HG02885 (cell line): ENCODE results near the gene MAVS.

Source experiments
- ATAC-seq: cut with Tn5 transposase; IDR thresholded peaks from one replicate; pipeline ENCODE4 v1.9.1; 2021; ENCODE audit warnings: mild to moderate bottlenecking; ENCODE audit not compliant: unreplicated experiment, poor library complexity

MAVS gene

GRCh38 chr20:3846740-3847428 is at the start of gene MAVS:
TSS of gene MAVS (plus strand) at chr20:3846834. CDS start at chr20:3854625, 7,791 bp downstream.
- ATAC-seq: peak; percentile 92

GRCh38 chr20:3797226-3797545 is 49.4 kb upstream of the MAVS start:
- ATAC-seq: no peak

- no peak for ATAC-seq
Observed at GRCh38 chr20:3797592-3798372, 48.9 kb upstream of the MAVS start.

GRCh38 chr20:3798373-3798768 is 48.3 kb upstream of the MAVS start:
- ATAC-seq: no peak

DNA sequence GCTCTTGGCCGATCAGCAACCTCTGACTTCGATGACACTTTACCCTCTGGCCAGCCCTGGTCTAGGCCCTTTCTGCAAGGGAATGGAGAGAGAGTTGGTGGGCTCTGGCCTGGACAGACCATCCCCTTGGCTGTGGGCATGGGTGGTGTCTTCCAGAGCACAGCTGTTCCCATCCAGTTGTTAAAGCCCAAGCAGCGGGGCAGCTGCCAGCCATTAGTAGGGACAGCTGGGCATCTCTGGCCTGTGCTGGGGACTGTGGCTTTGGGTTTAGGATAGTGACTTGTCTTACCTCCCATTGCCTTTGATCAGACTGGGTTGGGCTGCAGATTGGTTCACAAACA is 47.8 kb upstream of the MAVS start:
- ATAC-seq: no peak

DNA sequence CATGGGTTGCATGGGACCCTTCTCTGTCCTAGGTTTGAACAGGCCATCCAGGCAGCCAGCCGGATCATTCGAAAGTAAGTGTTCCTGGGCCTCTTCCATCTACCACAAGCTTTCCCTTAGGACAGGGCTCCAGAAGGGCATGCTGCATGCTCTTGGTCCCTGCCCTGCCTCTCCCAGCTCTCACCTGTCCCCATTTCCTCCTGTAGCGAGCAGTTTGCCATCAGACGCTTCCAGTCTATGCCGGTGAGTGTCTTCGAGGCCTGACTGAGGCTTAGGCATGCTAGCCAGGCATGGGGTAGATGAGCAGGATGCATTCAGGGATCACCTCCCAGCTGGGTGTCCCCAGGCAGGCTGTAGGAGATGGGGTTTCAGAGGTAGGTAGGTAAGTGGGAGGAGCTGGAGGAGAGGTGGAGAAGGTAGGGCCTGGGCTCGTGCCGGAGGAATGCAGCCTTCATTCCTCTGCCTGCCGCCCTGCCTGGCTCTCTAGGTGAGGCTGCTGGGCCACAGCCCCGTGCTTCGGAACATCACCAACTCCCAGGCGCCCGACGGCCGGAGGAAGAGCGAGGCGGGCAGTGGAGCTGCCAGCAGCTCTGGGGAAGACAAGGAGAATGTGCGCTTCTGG is 46.3 kb upstream of the MAVS start:
- no peak for ATAC-seq

DNA sequence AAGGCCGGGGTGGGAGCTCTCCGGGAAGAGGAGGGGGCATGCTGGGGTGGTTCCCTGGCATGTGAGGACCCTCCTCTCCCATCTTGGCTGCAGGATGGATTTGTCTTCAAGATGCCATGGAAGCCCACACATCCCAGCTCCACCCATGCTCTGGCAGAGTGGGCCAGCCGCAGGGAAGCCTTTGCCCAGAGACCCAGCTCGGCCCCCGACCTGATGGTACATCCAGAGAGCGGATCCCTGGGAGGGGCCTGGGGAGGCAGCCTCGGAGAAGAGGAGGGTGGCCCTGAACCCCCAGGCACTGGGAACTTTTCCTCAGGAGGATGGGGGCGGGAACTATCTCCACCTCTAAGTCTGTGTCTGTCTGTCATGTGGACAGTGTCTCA is 45.8 kb upstream of the MAVS start:
- ATAC-seq: no peak

DNA sequence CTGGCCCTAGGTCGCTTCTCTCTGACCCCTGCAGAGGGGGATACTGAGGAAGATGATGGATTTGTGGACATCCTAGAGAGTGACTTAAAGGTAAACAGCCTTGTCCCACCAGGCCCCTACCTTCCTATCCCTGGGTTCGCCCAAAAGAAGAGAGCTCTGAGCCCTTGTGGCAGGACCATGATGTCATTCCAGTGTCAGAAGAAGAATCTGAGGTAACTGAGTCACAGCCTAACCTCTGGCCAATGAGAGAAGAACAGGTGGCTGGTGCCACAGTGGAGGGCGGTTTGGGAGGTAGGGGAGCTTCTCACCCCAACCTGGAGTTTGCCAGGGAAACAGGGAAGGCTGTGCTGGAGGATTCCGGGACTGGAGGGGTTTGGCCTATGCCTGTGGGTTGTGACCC is 45.3 kb upstream of the MAVS start:
- ATAC-seq: no peak

GRCh38 chr20:3801846-3802245 is 44.8 kb upstream of the MAVS start:
- ATAC-seq: no peak

GRCh38 chr20:3802524-3803239 is 44.0 kb upstream of the MAVS start:
- no peak for ATAC-seq

GRCh38 chr20:3803289-3803688 is 43.3 kb upstream of the MAVS start:
- no peak for ATAC-seq

DNA sequence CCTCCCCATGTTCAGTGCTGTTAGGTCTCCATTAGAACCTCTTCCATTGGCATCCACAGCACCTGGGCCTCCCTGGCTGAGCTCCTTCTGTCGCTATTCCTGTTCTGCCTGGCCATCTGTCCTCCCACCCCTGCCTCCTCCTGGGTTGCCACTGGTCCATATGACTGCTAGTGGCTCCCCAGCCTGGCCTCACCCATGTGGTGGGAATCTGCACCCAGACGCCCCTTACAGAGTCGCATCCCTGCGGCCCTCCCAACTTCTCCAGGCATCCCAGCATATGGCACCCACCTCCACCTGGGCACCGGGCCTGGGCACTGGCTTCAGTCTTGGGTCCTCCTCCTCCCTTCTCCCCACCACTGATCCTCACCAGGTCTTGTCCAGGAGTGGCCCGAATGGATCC is 42.8 kb upstream of the MAVS start:
- no peak for ATAC-seq

- no peak for ATAC-seq
Observed at GRCh38 chr20:3804254-3804751, 42.3 kb upstream of the MAVS start.

DNA sequence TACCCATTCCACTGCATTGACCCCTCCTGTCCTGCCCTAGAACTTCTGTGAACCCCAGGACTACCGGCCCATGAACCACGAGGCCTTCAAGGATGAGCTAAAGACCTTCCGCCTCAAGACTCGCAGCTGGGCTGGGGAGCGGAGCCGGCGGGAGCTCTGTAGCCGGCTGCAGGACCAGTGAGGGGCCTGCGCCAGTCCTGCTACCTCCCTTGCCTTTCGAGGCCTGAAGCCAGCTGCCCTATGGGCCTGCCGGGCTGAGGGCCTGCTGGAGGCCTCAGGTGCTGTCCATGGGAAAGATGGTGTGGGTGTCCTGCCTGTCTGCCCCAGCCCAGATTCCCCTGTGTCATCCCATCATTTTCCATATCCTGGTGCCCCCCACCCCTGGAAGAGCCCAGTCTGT is 41.9 kb upstream of the MAVS start:
- ATAC-seq: no peak

DNA sequence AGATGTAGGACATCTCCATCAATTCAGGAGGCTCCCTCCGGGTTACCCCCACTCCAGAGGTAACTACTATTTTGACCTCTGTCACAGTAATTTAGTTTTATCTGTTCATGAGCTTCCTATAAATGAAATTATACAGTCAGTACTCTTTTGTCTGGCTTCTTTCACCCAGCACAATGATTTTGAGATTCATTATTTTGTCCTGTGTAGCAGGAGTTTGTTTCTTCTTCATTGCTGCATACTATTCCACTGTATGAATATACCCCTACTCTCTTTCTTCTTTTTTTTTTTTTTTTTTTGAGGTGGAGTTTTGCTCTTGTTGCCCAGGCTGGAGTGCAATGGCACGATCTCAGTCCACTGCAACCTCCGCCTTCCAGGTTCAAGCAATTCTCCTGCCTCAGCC is 38.1 kb upstream of the MAVS start:
- no peak for ATAC-seq

DNA sequence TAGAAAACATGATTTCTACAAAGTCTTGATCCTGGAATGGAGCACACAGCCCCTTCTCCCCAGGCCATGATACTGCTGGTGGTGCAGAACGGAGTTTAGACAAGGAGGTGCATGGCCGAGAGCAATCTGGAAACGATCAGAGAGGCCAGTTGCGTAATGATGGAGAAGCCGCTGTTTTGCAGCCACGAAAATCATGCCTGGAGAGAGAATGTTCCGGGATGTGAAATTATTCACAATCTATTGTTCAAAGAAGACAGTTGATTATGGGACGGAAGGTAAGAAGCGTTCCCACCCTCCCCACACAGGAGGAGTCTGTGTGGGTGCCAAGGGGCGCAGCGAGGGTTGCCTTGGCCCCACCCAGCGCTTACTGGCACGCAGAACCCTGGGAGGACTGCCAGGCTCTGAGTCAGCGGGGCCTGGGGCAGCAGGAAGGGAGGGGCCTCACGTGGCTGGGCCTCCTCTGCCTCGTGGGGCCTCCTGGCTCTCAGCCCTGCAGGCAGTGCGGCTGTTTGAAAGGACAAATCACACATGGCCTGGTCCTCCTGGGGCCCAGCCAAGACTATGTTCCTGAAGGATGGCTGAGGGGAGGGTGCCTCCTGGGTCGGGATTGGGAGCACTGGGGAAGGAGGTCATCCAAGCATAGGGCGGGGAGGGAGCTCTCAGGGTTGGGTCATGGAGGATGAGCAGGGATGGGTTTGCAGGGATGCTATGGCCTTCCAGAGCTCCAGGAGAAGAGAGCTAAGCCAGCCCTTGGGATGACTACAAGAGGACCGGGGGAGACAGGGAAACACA is 35.0 kb upstream of the MAVS start:
- no peak for ATAC-seq

GRCh38 chr20:3812259-3812681 is 34.4 kb upstream of the MAVS start:
- ATAC-seq: no peak

GRCh38 chr20:3812975-3813847 is 33.4 kb upstream of the MAVS start:
- ATAC-seq: no peak

DNA sequence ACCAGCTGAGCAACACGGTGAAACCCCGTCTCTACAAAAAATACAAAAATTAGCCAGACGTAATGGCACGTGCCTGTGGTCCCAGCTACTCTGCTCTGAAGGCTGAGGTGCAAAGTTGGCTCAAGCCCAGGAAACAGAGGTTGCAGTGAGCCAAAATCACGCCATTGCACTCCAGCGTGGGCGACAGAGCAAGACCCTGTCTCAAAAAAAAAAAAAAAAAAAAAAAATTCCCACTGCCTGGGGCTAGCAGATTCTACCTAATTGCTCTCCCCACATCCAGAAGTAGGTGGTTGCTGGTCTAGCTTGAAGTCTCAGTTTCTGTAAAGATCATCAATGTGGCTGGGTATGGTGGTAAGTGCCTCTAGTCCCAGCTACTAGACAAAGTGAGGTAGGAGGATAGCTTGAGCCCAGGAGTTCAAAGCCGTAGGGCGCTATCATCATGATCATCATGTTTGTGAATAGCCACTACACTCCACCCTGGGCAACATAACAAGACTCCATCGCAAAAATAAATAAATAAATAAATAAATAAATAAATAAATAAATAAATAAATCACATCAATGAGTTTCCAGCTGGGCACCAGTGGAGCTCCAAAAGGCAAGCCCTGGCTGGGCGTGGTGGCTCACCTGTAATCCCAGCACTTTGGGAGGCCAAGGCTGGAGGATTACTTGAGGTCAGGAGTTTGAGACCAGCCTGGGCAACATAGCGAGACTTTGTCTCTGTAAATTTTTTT is 32.6 kb upstream of the MAVS start:
- ATAC-seq: no peak
